OCI-LY3 (cell line): ENCODE measurements around the gene DMAC2L.

Experiments
- EZH2phosphoT487 ChIP-seq: fragments of 200-600 bp; shearing (Covaris generic); IDR thresholded peaks from 2 replicates; pipeline ENCODE4 v1.6.1; 2018; ENCODE audit warnings: antibody characterized with exemption, mixed run types, low read depth
- TF ChIP-seq, protein P1 (sequence below): fragments of 200-600, 300-600 bp; sonication (generic); IDR thresholded peaks from 2 replicates; pipeline ENCODE4 v1.5.1; 2014; ENCODE audit warnings: antibody characterized with exemption, low read length, low read depth

DNA sequence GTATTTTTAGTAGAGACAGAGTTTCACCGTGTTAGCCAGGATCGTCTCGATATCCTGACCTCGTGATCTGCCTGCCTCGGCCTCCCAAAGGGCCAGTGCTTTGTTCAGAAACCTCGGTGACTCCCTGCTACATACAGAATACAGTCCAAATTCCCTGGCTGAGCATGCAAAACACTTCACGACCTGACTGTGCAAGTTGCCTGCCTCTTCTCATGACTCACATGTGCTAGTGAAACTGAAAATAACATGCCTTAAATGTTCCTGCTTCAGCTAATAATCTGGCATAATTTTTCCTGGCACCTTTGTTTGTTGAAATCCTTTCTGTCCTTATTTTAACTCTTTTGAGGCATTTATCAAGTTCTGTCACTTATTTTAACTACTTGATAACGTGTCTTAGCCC is 8.2 kb downstream of the DMAC2L start:
- TF ChIP-seq, protein P1, sequence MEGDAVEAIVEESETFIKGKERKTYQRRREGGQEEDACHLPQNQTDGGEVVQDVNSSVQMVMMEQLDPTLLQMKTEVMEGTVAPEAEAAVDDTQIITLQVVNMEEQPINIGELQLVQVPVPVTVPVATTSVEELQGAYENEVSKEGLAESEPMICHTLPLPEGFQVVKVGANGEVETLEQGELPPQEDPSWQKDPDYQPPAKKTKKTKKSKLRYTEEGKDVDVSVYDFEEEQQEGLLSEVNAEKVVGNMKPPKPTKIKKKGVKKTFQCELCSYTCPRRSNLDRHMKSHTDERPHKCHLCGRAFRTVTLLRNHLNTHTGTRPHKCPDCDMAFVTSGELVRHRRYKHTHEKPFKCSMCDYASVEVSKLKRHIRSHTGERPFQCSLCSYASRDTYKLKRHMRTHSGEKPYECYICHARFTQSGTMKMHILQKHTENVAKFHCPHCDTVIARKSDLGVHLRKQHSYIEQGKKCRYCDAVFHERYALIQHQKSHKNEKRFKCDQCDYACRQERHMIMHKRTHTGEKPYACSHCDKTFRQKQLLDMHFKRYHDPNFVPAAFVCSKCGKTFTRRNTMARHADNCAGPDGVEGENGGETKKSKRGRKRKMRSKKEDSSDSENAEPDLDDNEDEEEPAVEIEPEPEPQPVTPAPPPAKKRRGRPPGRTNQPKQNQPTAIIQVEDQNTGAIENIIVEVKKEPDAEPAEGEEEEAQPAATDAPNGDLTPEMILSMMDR = no peak
- no peak for TF ChIP-seq EZH2phosphoT487
